Activated CD4-positive, alpha-beta T cell treated with anti-CD3 and anti-CD28 coated beads, Interleukin-2, amount 50 U/mL, for 48 hours (primary cell): ENCODE measurements around the gene PRKG1.
"Not testable (repeated sequence)": the region's sequence is repeated elsewhere in the genome, so short reads cannot be mapped to it uniquely, and the experiment has no call there.

ENCODE experiments used
- DNase-seq, 2 experiments: peaks; one replicate each; pipeline ENCODE4 v3.0.0-alpha.2; 2020

PRKG1 gene

GRCh38 chr10:51397695-51398094, 323.4 kb downstream of the PRKG1 start:
- DNase-seq = no peak

- DNase-seq = no peak
Measured at GRCh38 chr10:51399840-51400239, 325.6 kb downstream of the PRKG1 start.

- no peak for DNase-seq
Measured at GRCh38 chr10:51400392-51401096, 326.3 kb downstream of the PRKG1 start.

DNA sequence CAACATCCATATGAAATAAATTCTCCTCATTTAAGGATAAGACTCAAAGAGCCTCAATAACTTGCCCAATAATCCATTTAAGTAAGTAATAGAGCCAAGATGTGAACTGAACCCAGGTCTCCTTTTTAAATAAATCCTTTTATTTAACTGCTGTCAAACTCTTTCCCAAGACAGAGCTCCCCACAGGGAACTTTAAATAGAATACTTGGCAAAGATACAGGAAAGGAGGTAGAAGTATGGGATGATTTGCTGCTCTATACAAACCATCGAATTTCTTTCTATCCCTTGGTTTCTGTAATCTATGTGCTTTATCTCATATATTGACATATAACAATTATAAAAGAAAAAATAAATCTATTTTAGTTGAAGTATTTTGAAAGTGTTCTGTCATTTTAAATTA, 329.2 kb downstream of the PRKG1 start:
- no peak for DNase-seq

GRCh38 chr10:51405580-51406351, 331.5 kb downstream of the PRKG1 start:
- no peak for DNase-seq

DNA sequence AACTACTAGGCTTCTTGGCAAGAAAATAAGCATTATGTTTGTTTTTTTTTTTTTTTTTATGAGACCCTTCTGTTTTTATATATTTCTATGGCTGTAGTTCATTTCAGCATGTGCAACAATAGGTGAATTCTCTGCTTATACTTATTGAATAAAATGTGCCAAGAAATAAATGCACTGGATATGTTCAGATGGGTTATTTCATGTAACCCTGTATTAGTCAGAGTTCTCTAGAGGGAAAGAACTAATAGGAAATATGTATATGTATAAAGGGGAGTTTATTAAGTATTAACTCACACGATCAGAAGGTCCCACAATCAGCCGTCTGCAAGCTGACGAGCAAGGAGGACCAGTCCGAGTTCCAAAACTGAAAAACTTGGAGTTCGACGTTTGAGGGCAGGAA, 332.3 kb downstream of the PRKG1 start:
- DNase-seq = no peak

- no peak for DNase-seq
Measured at GRCh38 chr10:51416494-51416893, 342.2 kb downstream of the PRKG1 start.

GRCh38 chr10:51419196-51420093, 345.2 kb downstream of the PRKG1 start:
- no peak for DNase-seq

DNA sequence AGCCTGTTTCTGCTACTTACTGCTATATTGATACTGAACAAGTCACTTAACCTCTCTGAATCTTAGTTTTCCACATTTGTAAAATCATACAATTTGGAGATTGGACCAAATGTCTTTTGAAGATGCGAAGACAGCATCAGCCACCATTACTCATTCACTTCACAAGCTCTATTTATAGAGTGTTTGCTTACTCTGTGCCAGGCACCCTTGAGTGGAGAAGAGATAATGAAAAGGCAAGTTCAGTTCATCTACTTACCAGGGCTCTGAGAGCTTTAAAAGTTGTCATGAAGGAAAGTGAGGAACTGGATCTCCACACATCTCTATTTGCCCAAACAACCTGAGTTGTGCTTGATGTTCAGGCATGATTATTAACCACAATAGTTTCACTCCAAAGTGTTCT, 347.6 kb downstream of the PRKG1 start:
- no peak for DNase-seq

DNA sequence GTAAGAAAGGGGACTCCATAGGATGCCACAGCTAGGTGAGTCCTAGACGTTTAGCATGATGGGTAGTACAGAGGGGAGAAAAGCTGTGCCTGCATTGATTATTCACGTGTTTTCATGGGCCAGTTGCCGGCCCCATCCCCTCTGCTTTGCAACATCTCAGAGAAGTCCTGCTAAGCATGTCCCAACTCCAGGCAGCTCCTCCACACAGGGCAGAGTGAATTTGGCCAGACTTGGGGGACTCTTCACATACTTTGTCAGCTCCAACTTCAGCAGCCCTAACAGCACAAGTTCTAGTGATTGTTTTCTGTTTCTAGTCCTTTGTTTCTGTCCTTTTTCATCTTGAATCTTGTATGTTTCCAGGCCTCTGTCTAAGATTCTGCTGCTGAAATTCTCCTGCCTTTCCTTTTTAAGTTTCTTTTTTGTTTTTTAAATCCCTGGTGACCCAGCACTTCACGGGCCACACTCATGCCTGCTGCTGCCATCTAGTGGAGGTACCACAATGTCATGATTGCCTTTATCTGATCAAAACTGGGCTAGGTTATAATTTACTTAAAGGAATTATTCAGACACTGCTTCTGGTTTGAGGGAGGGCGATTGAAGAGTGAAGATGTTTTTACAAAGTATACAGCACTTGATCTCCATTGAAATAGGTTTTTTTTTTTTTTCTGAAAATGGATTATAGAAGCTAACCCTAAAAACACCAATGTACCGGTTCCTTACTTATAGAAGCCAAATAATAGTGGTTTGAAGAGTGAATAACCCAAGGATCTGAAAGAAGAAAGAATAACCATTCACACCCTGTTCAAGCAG, 348.2 kb downstream of the PRKG1 start:
- peak; percentile 15 to 41 for DNase-seq

GRCh38 chr10:51423121-51423452, 348.8 kb downstream of the PRKG1 start:
- DNase-seq = no peak

DNA sequence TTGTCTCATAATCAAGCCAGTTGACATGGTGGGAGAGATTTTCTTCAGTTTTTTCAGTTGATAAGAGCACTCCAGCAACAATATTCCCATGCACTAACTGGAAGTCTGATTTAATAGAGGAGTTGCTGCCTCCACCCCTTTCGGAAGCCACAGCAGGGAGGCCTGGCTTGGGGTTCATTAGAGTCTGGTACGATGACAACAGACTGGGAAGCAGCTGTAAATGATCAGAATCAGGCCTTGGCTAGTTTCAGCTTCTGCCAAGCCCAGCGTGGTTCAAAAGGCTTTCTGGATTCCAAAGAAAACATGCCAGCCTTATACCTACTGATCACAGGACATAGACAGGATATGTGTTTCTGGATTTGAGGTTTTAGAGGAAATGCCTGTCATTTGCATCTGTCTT, 351.1 kb downstream of the PRKG1 start:
- DNase-seq = no peak

GRCh38 chr10:51427758-51428157, 353.5 kb downstream of the PRKG1 start:
- DNase-seq = no peak

GRCh38 chr10:51430506-51430905, 356.2 kb downstream of the PRKG1 start:
- DNase-seq = no peak

GRCh38 chr10:51433949-51434475, 359.7 kb downstream of the PRKG1 start:
- no peak for DNase-seq

- DNase-seq = no peak
Measured at GRCh38 chr10:51436805-51437204, 362.5 kb downstream of the PRKG1 start.

DNA sequence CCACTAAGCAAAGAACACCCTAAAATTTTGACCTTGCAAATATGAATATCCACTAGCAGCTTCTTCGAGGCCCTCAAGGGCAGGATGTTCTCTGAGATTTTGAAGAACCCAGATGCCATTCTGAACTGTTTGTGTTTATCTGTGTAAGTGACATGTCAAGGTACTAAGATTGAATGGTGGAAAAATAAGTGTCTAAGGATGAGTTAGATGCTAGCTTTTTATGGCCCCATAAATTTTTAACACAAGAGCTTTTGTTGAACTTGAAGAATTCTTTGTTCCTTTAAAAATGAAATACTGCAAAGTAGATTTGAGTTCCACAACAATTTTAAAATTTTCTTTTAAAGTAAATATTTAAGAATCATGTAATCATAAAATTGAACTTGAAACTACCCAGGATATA, 365.4 kb downstream of the PRKG1 start:
- DNase-seq = no peak

DNA sequence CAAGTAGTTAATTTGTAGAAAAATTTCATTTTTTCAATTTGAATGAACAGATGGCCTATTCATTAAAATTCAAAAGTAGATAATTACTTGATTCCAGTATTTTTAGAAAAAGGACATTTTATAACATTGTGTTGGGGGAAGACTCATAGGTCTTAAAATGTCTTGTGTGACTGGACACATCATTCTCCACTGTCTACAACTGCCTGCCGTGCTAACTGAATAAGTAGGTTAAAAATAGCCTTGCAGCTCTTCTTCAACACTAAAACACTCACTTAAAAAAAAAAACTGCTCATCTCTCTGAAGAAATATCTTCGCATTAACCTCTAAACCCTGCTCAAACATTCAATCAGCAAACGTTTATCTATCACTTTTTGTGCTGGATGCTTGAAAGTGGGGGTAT, 371.3 kb downstream of the PRKG1 start:
- no peak for DNase-seq

- DNase-seq = no peak
Measured at GRCh38 chr10:51447119-51447518, 372.8 kb downstream of the PRKG1 start.

DNA sequence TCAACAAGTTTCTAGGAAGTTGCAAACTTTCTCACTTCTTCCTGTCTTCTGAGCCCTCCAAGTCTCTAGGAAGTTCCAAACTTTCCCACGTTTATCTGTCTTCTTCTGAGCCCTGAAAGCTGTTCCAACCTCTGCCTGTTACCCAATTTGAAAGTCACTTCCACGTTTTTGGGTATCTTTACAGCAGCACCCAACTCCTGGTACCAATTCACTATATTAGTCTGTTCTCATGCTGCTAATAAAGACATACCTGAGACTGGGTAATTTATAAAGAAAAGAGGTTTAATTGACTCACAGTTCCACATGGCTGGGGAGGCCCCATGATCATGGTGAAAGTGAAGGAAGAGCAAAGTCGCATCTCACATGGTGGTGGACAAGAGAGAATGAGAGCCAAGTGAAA, 381.5 kb downstream of the PRKG1 start:
- not testable (repeated sequence) for DNase-seq

DNA sequence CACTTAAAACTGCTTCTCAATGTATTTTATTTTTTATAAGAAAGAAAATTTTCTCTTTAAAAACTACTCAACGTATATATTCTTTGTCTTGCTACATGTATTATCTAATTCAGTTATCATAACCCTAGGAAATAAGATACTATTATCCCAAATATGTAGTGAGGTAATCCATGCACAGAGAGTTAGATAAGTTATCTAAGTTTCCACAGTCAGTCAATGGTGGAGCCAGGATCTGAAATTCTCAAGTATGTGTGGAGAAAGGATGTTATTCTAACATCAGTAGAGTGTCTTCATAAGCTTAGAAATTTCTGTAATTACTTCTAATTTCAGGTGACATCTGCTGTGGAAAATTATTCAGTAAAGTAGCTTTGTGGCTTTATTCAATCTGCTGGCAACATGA, 385.2 kb downstream of the PRKG1 start:
- DNase-seq = no peak

- DNase-seq = no peak
Measured at GRCh38 chr10:51462076-51462779, 387.9 kb downstream of the PRKG1 start.
